WTC11 (cell line): ENCODE results near the gene GABRR3. TPM values are rescaled to one million over a fixed set of nuclear protein-coding genes. Genes with fewer than 3 reads are reported as not detected.

Experiments
- ATAC-seq: fragments of 200-7000 bp; cut with Tn5 transposase; 2 replicates; pipeline ENCODE4 v1.10.0; 2021; ENCODE audit warnings: mild to moderate bottlenecking, moderate library complexity
- CTCF ChIA-PET: fragments of 300-600 bp; sonication (Branson Sonifier 250); formaldehyde crosslinking; loops from one replicate; lab custom pipeline; 2021; ENCODE audit warnings: antibody characterized with exemption; lab: Charles Lee
- POLR2A ChIA-PET: fragments of 350-600 bp; sonication (Branson Sonifier 250); formaldehyde crosslinking; loops from one replicate; lab custom pipeline; 2021; ENCODE audit warnings: antibody characterized with exemption; lab: Charles Lee
- DNase-seq: peaks from one replicate; pipeline ENCODE4 v3.0.0; 2021; ENCODE audit warnings: low spot score
- H3K27ac Mint-ChIP-seq: 2 replicates; pipeline ENCODE4 v1.8.0; 2021; ENCODE audit warnings: mixed read lengths
- H3K27me3 Mint-ChIP-seq: 2 replicates; pipeline ENCODE4 v1.8.0; 2021; ENCODE audit warnings: low read depth, mild to moderate bottlenecking, moderate library complexity, mixed read lengths
- H3K36me3 Mint-ChIP-seq: 2 replicates; pipeline ENCODE4 v1.8.0; 2021; ENCODE audit warnings: mixed read lengths
- H3K4me1 Mint-ChIP-seq: 2 replicates; pipeline ENCODE4 v1.8.0; 2022; ENCODE audit warnings: mixed read lengths
- H3K4me3 Mint-ChIP-seq: 2 replicates; pipeline ENCODE4 v1.8.0; 2021; ENCODE audit warnings: mild to moderate bottlenecking, moderate library complexity, mixed read lengths
- H3K9me3 Mint-ChIP-seq: 2 replicates; pipeline ENCODE4 v1.8.0; 2021; ENCODE audit warnings: mixed read lengths
- ETV6 ChIP-seq: sonication (generic); formaldehyde crosslinking; IDR thresholded peaks from 2 replicates; pipeline ENCODE4 v1.8.1; 2022; ENCODE audit warnings: mild to moderate bottlenecking, missing genetic modification reagents
- HMGA2 ChIP-seq: fragments of 250-450 bp; sonication (Bioruptor Pico); IDR thresholded peaks from 2 replicates; pipeline ENCODE4 v1.4.0; 2021; ENCODE audit warnings: mild to moderate bottlenecking, moderate library complexity
- MYBL2 ChIP-seq: sonication (generic); formaldehyde crosslinking; IDR thresholded peaks from 2 replicates; pipeline ENCODE4 v1.8.1; 2023; ENCODE audit warnings: mild to moderate bottlenecking, moderate library complexity, missing genetic modification reagents
- NFE2L1 ChIP-seq: sonication (generic); formaldehyde crosslinking; IDR thresholded peaks from 2 replicates; pipeline ENCODE4 v1.8.1; 2023; ENCODE audit warnings: missing genetic modification reagents
- NR2C2 ChIP-seq: sonication (generic); formaldehyde crosslinking; IDR thresholded peaks from 2 replicates; pipeline ENCODE4 v1.8.0; 2022; ENCODE audit warnings: mild to moderate bottlenecking, missing genetic modification reagents
- NR3C1 ChIP-seq: sonication (generic); formaldehyde crosslinking; conservative IDR thresholded peaks from 2 replicates; pipeline ENCODE4 v1.8.1; 2023; ENCODE audit warnings: low read depth, mild to moderate bottlenecking, missing genetic modification reagents
- SOX15 ChIP-seq: fragments of 250-450 bp; sonication (Bioruptor Pico); IDR thresholded peaks from 2 replicates; pipeline ENCODE4 v1.9.0; 2021; ENCODE audit warnings: mild to moderate bottlenecking
- ZBTB21 ChIP-seq: sonication (generic); formaldehyde crosslinking; IDR thresholded peaks from 2 replicates; pipeline ENCODE4 v1.8.1; 2023; ENCODE audit warnings: mild to moderate bottlenecking, missing genetic modification reagents, borderline replicate concordance
- total RNA-seq: library from RNA; stranded (reverse); gene quantifications from 3 replicates; pipeline ENCODE4 v1.2.3, GENCODE V29; 2021
- TF ChIP-seq, protein P1 (sequence below): sonication (generic); formaldehyde crosslinking; IDR thresholded peaks from 2 replicates; pipeline ENCODE4 v1.8.0; 2023; ENCODE audit warnings: mild to moderate bottlenecking, missing genetic modification reagents
- TF ChIP-seq, protein P2 (sequence below): sonication (generic); formaldehyde crosslinking; IDR thresholded peaks from 2 replicates; pipeline ENCODE4 v1.8.0; 2023; ENCODE audit warnings: missing genetic modification reagents, mild to moderate bottlenecking, borderline replicate concordance
- TF ChIP-seq, protein P3 (sequence below): sonication (generic); formaldehyde crosslinking; IDR thresholded peaks from 2 replicates; pipeline ENCODE4 v1.8.1; 2022; ENCODE audit warnings: missing genetic modification reagents, borderline replicate concordance
- TF ChIP-seq, protein P4 (sequence below): sonication (generic); formaldehyde crosslinking; IDR thresholded peaks from 2 replicates; pipeline ENCODE4 v1.8.1; 2022; ENCODE audit warnings: low read depth, missing genetic modification reagents, borderline replicate concordance
- TF ChIP-seq, protein P5 (sequence below): sonication (generic); formaldehyde crosslinking; IDR thresholded peaks from 2 replicates; pipeline ENCODE4 v1.8.0; 2023; ENCODE audit warnings: missing genetic modification reagents
- TF ChIP-seq, protein P6 (sequence below): fragments of 250-450 bp; sonication (Bioruptor Pico); IDR thresholded peaks from 2 replicates; pipeline ENCODE4 v1.9.0; 2021; ENCODE audit warnings: mild to moderate bottlenecking
- TF ChIP-seq, protein P7 (sequence below): sonication (generic); formaldehyde crosslinking; IDR thresholded peaks from 2 replicates; pipeline ENCODE4 v1.8.1; 2023; ENCODE audit warnings: mild to moderate bottlenecking, missing genetic modification reagents
- TF ChIP-seq, protein P8 (sequence below): sonication (generic); formaldehyde crosslinking; IDR thresholded peaks from 2 replicates; pipeline ENCODE4 v1.8.1; 2022; ENCODE audit warnings: mild to moderate bottlenecking, missing genetic modification reagents, moderate library complexity, borderline replicate concordance

The GABRR3 gene
- total RNA-seq, 1 experiment from 2014 or later, result not detected

DNA sequence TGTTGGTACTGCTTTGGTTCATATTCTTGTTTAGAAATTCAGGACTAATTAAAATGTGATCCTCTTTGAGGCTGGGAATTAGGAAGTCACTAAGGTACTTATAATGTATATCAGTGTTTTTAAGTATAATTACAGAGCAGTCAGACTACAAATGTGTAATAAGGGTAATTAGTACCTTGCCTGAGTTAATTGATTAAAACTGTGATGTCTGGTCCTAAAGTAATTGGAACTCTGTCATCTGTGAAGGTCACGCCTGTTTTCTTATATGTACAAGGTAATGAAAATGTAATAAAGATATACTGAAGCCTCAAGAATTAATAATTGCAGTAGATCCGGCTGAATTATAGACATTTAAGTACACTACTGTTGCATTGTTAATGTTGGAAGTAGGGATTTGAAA is 95.7 kb downstream of the GABRR3 start (continued):
- TF ChIP-seq, protein P1, sequence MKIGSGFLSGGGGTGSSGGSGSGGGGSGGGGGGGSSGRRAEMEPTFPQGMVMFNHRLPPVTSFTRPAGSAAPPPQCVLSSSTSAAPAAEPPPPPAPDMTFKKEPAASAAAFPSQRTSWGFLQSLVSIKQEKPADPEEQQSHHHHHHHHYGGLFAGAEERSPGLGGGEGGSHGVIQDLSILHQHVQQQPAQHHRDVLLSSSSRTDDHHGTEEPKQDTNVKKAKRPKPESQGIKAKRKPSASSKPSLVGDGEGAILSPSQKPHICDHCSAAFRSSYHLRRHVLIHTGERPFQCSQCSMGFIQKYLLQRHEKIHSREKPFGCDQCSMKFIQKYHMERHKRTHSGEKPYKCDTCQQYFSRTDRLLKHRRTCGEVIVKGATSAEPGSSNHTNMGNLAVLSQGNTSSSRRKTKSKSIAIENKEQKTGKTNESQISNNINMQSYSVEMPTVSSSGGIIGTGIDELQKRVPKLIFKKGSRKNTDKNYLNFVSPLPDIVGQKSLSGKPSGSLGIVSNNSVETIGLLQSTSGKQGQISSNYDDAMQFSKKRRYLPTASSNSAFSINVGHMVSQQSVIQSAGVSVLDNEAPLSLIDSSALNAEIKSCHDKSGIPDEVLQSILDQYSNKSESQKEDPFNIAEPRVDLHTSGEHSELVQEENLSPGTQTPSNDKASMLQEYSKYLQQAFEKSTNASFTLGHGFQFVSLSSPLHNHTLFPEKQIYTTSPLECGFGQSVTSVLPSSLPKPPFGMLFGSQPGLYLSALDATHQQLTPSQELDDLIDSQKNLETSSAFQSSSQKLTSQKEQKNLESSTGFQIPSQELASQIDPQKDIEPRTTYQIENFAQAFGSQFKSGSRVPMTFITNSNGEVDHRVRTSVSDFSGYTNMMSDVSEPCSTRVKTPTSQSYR (CRISPR knock-in tag), result no peak
- TF ChIP-seq, protein P2, sequence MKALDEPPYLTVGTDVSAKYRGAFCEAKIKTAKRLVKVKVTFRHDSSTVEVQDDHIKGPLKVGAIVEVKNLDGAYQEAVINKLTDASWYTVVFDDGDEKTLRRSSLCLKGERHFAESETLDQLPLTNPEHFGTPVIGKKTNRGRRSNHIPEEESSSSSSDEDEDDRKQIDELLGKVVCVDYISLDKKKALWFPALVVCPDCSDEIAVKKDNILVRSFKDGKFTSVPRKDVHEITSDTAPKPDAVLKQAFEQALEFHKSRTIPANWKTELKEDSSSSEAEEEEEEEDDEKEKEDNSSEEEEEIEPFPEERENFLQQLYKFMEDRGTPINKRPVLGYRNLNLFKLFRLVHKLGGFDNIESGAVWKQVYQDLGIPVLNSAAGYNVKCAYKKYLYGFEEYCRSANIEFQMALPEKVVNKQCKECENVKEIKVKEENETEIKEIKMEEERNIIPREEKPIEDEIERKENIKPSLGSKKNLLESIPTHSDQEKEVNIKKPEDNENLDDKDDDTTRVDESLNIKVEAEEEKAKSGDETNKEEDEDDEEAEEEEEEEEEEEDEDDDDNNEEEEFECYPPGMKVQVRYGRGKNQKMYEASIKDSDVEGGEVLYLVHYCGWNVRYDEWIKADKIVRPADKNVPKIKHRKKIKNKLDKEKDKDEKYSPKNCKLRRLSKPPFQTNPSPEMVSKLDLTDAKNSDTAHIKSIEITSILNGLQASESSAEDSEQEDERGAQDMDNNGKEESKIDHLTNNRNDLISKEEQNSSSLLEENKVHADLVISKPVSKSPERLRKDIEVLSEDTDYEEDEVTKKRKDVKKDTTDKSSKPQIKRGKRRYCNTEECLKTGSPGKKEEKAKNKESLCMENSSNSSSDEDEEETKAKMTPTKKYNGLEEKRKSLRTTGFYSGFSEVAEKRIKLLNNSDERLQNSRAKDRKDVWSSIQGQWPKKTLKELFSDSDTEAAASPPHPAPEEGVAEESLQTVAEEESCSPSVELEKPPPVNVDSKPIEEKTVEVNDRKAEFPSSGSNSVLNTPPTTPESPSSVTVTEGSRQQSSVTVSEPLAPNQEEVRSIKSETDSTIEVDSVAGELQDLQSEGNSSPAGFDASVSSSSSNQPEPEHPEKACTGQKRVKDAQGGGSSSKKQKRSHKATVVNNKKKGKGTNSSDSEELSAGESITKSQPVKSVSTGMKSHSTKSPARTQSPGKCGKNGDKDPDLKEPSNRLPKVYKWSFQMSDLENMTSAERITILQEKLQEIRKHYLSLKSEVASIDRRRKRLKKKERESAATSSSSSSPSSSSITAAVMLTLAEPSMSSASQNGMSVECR (CRISPR knock-in tag), result no peak
- TF ChIP-seq, protein P3, sequence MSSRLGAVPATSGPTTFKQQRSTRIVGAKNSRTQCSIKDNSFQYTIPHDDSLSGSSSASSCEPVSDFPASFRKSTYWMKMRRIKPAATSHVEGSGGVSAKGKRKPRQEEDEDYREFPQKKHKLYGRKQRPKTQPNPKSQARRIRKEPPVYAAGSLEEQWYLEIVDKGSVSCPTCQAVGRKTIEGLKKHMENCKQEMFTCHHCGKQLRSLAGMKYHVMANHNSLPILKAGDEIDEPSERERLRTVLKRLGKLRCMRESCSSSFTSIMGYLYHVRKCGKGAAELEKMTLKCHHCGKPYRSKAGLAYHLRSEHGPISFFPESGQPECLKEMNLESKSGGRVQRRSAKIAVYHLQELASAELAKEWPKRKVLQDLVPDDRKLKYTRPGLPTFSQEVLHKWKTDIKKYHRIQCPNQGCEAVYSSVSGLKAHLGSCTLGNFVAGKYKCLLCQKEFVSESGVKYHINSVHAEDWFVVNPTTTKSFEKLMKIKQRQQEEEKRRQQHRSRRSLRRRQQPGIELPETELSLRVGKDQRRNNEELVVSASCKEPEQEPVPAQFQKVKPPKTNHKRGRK (CRISPR knock-in tag), result no peak
- no peak for TF ChIP-seq NR2C2

DNA sequence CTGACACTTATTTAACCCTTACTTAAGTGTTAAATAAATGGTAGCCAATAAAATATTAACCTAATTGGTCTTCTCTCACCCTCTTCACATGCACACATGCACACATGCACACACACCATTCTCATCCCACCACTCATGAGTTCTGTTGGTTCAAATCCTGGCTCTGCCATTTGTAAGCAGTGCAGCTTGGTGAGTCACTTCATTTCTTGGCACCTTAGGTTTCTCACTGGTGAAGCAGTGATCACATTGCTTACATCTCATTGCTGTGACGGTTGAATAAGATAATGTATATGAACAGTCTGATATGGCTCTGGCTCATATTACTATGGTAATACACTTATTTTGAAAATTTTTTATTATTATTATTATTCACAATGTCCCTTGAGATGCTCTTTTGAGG is 96.7 kb downstream of the GABRR3 start:
- TF ChIP-seq, protein P4, sequence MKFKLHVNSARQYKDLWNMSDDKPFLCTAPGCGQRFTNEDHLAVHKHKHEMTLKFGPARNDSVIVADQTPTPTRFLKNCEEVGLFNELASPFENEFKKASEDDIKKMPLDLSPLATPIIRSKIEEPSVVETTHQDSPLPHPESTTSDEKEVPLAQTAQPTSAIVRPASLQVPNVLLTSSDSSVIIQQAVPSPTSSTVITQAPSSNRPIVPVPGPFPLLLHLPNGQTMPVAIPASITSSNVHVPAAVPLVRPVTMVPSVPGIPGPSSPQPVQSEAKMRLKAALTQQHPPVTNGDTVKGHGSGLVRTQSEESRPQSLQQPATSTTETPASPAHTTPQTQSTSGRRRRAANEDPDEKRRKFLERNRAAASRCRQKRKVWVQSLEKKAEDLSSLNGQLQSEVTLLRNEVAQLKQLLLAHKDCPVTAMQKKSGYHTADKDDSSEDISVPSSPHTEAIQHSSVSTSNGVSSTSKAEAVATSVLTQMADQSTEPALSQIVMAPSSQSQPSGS (CRISPR knock-in tag), result no peak
- no peak for TF ChIP-seq NFE2L1 (CRISPR knock-in tag)
- Mint-ChIP-seq H3K9me3 (no peaks in the 10 kb centered on the region), H3K4me1 (no peaks in the 10 kb centered on the region), H3K36me3 (peaks cover 15% of the 10 kb centered on the region), H3K27ac (no peak overlapping the region), H3K27me3 (no peaks in the 10 kb centered on the region), H3K4me3 (no peak overlapping the region)
- ChIA-PET CTCF (no interaction called here), POLR2A (interaction anchor here (0.6 kb wide), 1 partner anchor 15 kb away, joined by 3 read pairs; no protein-coding TSS in a partner anchor)
- ATAC-seq (no peak), DNase-seq (no peak)

DNA sequence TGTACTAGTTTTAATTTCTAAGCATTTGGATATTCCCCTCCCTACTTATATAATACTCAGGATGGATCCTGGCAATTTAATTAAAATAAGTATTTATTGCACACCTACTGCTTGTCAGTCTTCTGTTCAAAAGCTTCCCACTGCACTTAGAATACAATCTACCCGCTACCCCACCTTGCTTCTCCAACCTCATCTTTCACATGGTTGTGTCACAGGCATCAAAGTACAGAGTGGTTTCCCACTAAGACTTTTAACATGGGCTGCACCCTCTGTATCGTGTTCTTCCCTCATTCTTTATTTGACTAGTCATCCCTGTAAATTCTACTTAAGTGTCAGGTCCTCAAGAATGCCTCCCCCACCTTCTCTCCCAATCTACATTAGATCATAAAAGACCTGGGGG is 97.9 kb downstream of the GABRR3 start:
- Mint-ChIP-seq H3K4me1 (no peaks in the 10 kb centered on the region), H3K9me3 (no peaks in the 10 kb centered on the region), H3K36me3 (peaks cover 11% of the 10 kb centered on the region), H3K27me3 (no peaks in the 10 kb centered on the region), H3K4me3 (no peak overlapping the region), H3K27ac (no peak overlapping the region)
- ChIA-PET CTCF (no interaction called here), POLR2A (no interaction called here)
- no peak for ATAC-seq
- no peak for DNase-seq
- TF ChIP-seq, protein P5, sequence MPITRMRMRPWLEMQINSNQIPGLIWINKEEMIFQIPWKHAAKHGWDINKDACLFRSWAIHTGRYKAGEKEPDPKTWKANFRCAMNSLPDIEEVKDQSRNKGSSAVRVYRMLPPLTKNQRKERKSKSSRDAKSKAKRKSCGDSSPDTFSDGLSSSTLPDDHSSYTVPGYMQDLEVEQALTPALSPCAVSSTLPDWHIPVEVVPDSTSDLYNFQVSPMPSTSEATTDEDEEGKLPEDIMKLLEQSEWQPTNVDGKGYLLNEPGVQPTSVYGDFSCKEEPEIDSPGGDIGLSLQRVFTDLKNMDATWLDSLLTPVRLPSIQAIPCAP, result no peak
- TF ChIP-seq, protein P6, sequence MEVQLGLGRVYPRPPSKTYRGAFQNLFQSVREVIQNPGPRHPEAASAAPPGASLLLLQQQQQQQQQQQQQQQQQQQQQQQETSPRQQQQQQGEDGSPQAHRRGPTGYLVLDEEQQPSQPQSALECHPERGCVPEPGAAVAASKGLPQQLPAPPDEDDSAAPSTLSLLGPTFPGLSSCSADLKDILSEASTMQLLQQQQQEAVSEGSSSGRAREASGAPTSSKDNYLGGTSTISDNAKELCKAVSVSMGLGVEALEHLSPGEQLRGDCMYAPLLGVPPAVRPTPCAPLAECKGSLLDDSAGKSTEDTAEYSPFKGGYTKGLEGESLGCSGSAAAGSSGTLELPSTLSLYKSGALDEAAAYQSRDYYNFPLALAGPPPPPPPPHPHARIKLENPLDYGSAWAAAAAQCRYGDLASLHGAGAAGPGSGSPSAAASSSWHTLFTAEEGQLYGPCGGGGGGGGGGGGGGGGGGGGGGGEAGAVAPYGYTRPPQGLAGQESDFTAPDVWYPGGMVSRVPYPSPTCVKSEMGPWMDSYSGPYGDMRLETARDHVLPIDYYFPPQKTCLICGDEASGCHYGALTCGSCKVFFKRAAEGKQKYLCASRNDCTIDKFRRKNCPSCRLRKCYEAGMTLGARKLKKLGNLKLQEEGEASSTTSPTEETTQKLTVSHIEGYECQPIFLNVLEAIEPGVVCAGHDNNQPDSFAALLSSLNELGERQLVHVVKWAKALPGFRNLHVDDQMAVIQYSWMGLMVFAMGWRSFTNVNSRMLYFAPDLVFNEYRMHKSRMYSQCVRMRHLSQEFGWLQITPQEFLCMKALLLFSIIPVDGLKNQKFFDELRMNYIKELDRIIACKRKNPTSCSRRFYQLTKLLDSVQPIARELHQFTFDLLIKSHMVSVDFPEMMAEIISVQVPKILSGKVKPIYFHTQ (CRISPR knock-in tag), result no peak
- TF ChIP-seq, protein P7, sequence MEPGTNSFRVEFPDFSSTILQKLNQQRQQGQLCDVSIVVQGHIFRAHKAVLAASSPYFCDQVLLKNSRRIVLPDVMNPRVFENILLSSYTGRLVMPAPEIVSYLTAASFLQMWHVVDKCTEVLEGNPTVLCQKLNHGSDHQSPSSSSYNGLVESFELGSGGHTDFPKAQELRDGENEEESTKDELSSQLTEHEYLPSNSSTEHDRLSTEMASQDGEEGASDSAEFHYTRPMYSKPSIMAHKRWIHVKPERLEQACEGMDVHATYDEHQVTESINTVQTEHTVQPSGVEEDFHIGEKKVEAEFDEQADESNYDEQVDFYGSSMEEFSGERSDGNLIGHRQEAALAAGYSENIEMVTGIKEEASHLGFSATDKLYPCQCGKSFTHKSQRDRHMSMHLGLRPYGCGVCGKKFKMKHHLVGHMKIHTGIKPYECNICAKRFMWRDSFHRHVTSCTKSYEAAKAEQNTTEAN (CRISPR knock-in tag), result no peak
- TF ChIP-seq ZBTB21 (CRISPR knock-in tag), result no peak
- no peak for TF ChIP-seq MYBL2 (CRISPR knock-in tag)
- TF ChIP-seq HMGA2 (CRISPR knock-in tag), result no peak
- TF ChIP-seq NR3C1, result no peak
- TF ChIP-seq, protein P8, sequence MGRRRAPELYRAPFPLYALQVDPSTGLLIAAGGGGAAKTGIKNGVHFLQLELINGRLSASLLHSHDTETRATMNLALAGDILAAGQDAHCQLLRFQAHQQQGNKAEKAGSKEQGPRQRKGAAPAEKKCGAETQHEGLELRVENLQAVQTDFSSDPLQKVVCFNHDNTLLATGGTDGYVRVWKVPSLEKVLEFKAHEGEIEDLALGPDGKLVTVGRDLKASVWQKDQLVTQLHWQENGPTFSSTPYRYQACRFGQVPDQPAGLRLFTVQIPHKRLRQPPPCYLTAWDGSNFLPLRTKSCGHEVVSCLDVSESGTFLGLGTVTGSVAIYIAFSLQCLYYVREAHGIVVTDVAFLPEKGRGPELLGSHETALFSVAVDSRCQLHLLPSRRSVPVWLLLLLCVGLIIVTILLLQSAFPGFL (CRISPR knock-in tag), result no peak
- no peak for TF ChIP-seq ETV6
- TF ChIP-seq SOX15, result no peak
